Parathyroid adenoma (tissue), 2 donors: ENCODE results near the gene RAPGEF6.
"Not testable (repeated sequence)": the region's sequence is repeated elsewhere in the genome, so short reads cannot be mapped to it uniquely, and the experiment has no call there.

Experiments
- H2AFZ ChIP-seq: fragments of 300-600 bp; sonication (generic); one replicate; pipeline ENCODE4 v1.7.0; 2017; ENCODE audit warnings: antibody characterized with exemption, mild to moderate bottlenecking
- H3K27ac ChIP-seq: fragments of 300-600 bp; sonication (generic); one replicate; pipeline ENCODE4 v1.7.0; 2017
- H3K27me3 ChIP-seq: fragments of 300-600 bp; sonication (generic); one replicate; pipeline ENCODE4 v1.7.0; 2017; ENCODE audit warnings: low read length; ENCODE audit not compliant: control insufficient read depth, insufficient read depth
- H3K36me3 ChIP-seq: fragments of 300-600 bp; sonication (generic); one replicate; pipeline ENCODE4 v1.7.0; 2017; ENCODE audit warnings: low read length; ENCODE audit not compliant: control insufficient read depth, insufficient read depth
- H3K4me1 ChIP-seq: fragments of 300-600 bp; sonication (generic); one replicate; pipeline ENCODE4 v1.7.0; 2017; ENCODE audit warnings: control low read depth
- H3K4me2 ChIP-seq: fragments of 300-600 bp; sonication (generic); one replicate; pipeline ENCODE4 v1.7.0; 2017; ENCODE audit warnings: low read length
- H3K4me3 ChIP-seq: fragments of 300-600 bp; sonication (generic); one replicate; pipeline ENCODE4 v1.7.0; 2017; ENCODE audit warnings: low read depth, low read length
- H3K79me2 ChIP-seq: fragments of 300-600 bp; sonication (generic); one replicate; pipeline ENCODE4 v1.7.0; 2017; ENCODE audit warnings: control low read depth
- H3K9ac ChIP-seq: fragments of 300-600 bp; sonication (generic); one replicate; pipeline ENCODE4 v1.7.0; 2017; ENCODE audit warnings: mild to moderate bottlenecking
- H3K9me3 ChIP-seq: fragments of 300-600 bp; sonication (generic); one replicate; pipeline ENCODE4 v1.7.0; 2017; ENCODE audit warnings: low read length; ENCODE audit not compliant: control insufficient read depth
- CTCF ChIP-seq: fragments of 300-600 bp; sonication (generic); IDR thresholded peaks from one replicate; pipeline ENCODE4 v1.7.0; 2017; ENCODE audit warnings: antibody characterized with exemption, mild to moderate bottlenecking
- donor health status: primary hyperparathyroidism.

Gene RAPGEF6

GRCh38 chr5:131495536-131496399 lies 139.3 kb downstream of the RAPGEF6 start:
- no peak overlapping the region for H3K4me3 ChIP-seq
- no peaks in the 10 kb centered on the region for H3K9me3 ChIP-seq
- no peak overlapping the region for H3K4me2 ChIP-seq
- no peaks in the 10 kb centered on the region for H3K4me1 ChIP-seq
- no peaks in the 10 kb centered on the region for H3K27me3 ChIP-seq
- no peaks in the 10 kb centered on the region for H3K79me2 ChIP-seq
- no peaks in the 10 kb centered on the region for H3K36me3 ChIP-seq
- no peak overlapping the region for H2AFZ ChIP-seq
- no peak overlapping the region for H3K27ac ChIP-seq
- H3K9ac ChIP-seq: no peak overlapping the region
- no peak for TF ChIP-seq CTCF

- no peak overlapping the region for H3K9ac ChIP-seq
These were observed 143.3 kb downstream of the RAPGEF6 start for GRCh38 chr5:131491749-131492148.

GRCh38 chr5:131488463-131488862 lies 146.6 kb downstream of the RAPGEF6 start:
- TF ChIP-seq CTCF: no peak
- Histone ChIP-seq H3K4me1 (no peaks in the 10 kb centered on the region), H3K79me2 (no peaks in the 10 kb centered on the region), H3K4me3 (no peak overlapping the region), H3K36me3 (no peaks in the 10 kb centered on the region), H3K27me3 (no peaks in the 10 kb centered on the region), H3K4me2 (no peak overlapping the region), H3K9me3 (no peaks in the 10 kb centered on the region), H2AFZ (no peak overlapping the region), H3K27ac (no peak overlapping the region), H3K9ac (no peak overlapping the region)

More at GRCh38 chr5:131491749-131492148, 143.3 kb downstream of the RAPGEF6 start:
- no peaks in the 10 kb centered on the region for H3K27me3 ChIP-seq
- no peak for TF ChIP-seq CTCF
- H3K36me3 ChIP-seq: no peaks in the 10 kb centered on the region
- no peak overlapping the region for H3K4me2 ChIP-seq
- H3K4me1 ChIP-seq: no peaks in the 10 kb centered on the region
- H3K9me3 ChIP-seq: no peaks in the 10 kb centered on the region
- no peak overlapping the region for H2AFZ ChIP-seq
- H3K4me3 ChIP-seq: no peak overlapping the region
- H3K79me2 ChIP-seq: no peaks in the 10 kb centered on the region
- no peak overlapping the region for H3K27ac ChIP-seq

- not testable (repeated sequence) for H3K36me3 ChIP-seq
These were observed 147.7 kb downstream of the RAPGEF6 start for GRCh38 chr5:131487371-131487770.

GRCh38 chr5:131482617-131483016 lies 152.4 kb downstream of the RAPGEF6 start:
- H3K4me1 ChIP-seq: no peaks in the 10 kb centered on the region
- no peaks in the 10 kb centered on the region for H3K27me3 ChIP-seq
- no peak overlapping the region for H3K27ac ChIP-seq
- H3K36me3 ChIP-seq: no peaks in the 10 kb centered on the region
- no peak overlapping the region for H3K4me2 ChIP-seq
- H2AFZ ChIP-seq: no peak overlapping the region
- no peaks in the 10 kb centered on the region for H3K9me3 ChIP-seq
- no peak for TF ChIP-seq CTCF
- H3K4me3 ChIP-seq: no peak overlapping the region
- H3K9ac ChIP-seq: no peak overlapping the region
- no peaks in the 10 kb centered on the region for H3K79me2 ChIP-seq

More at GRCh38 chr5:131487371-131487770, 147.7 kb downstream of the RAPGEF6 start:
- H3K9me3 ChIP-seq, H3K27me3 ChIP-seq, H2AFZ ChIP-seq, H3K27ac ChIP-seq, H3K4me1 ChIP-seq, H3K4me3 ChIP-seq, H3K4me2 ChIP-seq, H3K9ac ChIP-seq, H3K79me2 ChIP-seq: not testable (repeated sequence)
